ENCODE data around the gene OPN1MW2. TPM values are rescaled to one million over a fixed set of nuclear protein-coding genes. Genes with fewer than 3 reads are reported as not detected.
"Not testable (repeated sequence)": the region's sequence is repeated elsewhere in the genome, so short reads cannot be mapped to it uniquely, and the experiment has no call there.

The OPN1MW2 gene
- not detected in 2 replicates for total RNA-seq (2014; rRNA removed)
- not detected for polyA plus RNA-seq (2012)

GRCh38 chrX:154219456-154219855 is at the start of gene OPN1MW2:
OPN1MW2 (plus strand) TSS chrX:154219756; CDS start chrX:154219816, 60 bp downstream.
- not testable (repeated sequence) for DNase-seq (ENCODE audit: low read depth)

- not testable (repeated sequence) for DNase-seq (ENCODE audit: low read depth)
Measured at GRCh38 chrX:154172535-154172943, 47.0 kb upstream of the OPN1MW2 start.

GRCh38 chrX:154174356-154174755 is 45.2 kb upstream of the OPN1MW2 start:
- not testable (repeated sequence) for DNase-seq (ENCODE audit: low read depth)

DNA sequence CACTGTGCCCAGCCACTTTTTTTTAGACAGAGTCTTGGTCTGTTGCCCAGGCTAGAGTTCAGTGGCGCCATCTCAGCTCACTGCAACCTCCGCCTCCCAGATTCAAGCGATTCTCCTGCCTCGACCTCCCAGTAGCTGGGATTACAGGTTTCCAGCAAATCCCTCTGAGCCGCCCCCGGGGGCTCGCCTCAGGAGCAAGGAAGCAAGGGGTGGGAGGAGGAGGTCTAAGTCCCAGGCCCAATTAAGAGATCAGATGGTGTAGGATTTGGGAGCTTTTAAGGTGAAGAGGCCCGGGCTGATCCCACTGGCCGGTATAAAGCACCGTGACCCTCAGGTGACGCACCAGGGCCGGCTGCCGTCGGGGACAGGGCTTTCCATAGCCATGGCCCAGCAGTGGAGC is 37.3 kb upstream of the OPN1MW2 start, which contains the start of gene OPN1MW:
TSS of gene OPN1MW (plus strand) at position 301 of the 400 bp plus-strand sequence. CDS start at position 383, 82 bp downstream.
- DNase-seq (ENCODE audit: low read depth), result not testable (repeated sequence)

- DNase-seq (ENCODE audit: low read depth), result not testable (repeated sequence)
Measured at GRCh38 chrX:154183794-154184193, 35.8 kb upstream of the OPN1MW2 start.

DNA sequence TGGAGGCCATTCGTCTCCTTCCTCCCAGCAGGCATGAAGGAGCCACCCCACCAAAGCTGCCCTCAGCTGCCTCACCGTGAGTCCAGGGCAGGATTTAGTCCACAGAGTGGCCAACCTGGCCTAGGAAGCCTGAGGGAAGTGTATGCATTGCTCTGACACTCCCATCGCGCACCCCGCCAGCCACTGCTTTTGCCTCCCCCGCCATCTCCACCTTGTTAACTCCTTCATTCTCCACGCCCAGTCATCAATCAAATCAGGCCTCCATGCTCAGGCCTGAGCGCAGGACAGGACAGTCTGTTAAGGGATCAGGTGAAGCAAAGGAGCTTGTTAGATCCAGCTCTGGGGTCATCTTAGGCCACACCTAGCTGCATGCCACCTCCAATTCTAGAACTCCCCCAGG is 26.7 kb upstream of the OPN1MW2 start:
- DNase-seq (ENCODE audit: low read depth), result not testable (repeated sequence)

- DNase-seq (ENCODE audit: low read depth), result not testable (repeated sequence)
Measured at GRCh38 chrX:154194316-154194715, 25.2 kb upstream of the OPN1MW2 start.

- DNase-seq (ENCODE audit: low read depth), result not testable (repeated sequence)
Measured at GRCh38 chrX:154196466-154196865, 23.1 kb upstream of the OPN1MW2 start.

DNA sequence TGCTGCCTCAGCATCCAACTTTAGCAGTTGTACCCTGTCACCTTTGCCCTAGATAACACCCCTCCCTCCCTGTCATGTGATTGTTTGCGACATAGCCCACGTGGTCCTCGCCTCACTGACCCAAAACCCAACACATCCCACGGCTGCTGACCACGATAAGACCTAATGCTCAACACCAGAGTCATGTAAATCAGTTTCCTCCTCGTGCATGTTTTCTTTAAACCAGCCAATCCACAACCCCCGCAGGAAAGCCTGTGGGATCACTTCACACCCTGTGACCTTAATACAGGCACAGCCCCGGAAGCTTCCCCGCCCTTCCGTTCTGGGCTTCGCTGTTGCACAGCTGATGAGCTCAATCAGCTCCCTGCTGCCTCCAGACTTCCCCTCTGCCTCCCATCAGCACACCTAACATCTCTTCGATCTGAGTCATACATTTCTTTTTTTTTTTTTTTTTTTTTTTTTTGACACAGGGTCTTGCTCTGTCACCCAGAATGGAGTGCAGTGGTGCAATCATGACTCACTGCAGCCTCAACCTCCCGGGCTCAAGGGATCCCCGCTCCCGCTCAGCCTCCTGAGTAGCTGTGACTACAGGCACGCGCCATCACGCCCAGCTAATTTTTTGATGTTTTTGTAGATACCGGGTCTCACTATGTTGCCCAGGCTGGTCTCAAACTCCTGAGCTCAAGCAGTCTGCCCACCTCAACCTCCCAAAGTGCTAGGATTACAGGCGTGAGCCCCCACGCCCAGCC is 9.7 kb upstream of the OPN1MW2 start:
- not testable (repeated sequence) for DNase-seq (ENCODE audit: low read depth)

DNA sequence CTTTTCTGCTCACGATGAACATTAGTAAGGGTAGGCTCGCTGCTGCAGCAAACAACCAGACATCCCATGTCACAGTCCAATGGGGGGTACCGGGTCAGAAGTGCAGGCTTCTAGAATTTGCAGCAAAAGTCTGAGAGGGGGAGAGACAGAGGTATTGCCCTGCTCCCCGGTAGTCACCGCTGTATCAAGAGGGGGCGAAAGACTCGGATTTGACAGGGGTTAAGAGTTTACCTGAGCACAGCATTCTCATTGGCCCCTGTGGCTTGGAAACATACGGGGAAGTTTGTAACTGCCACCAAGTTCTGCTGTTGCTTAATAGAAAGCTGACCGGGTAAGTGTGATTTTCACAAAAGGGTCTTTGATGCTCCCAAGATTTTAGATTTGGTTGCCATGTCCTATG is 8.5 kb upstream of the OPN1MW2 start:
- DNase-seq (ENCODE audit: low read depth), result not testable (repeated sequence)

- DNase-seq (ENCODE audit: low read depth), result not testable (repeated sequence)
Measured at GRCh38 chrX:154211499-154211898, 8.1 kb upstream of the OPN1MW2 start.

DNA sequence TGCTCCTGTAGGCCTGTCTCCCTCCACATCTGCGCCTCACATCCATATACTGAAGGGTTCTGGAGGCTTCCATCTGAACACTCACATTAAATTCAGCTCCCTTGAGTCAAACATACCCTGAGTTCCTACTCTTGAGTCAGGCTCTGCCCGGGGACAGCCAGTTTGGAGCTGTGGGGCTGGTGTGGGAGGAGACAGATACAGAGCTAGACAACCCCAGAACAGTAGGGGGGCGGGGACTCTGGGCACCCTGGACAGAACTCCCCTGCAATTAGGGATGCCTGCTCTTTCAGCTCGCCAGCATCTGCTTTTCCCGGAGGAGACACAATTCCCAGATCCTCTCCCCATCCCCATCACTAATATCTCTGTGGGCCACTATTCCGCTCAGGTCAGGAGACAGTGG is 5.7 kb downstream of the OPN1MW2 start:
- not testable (repeated sequence) for DNase-seq (ENCODE audit: low read depth)

GRCh38 chrX:154226706-154227105 is 7.2 kb downstream of the OPN1MW2 start:
- not testable (repeated sequence) for DNase-seq (ENCODE audit: low read depth)

GRCh38 chrX:154231443-154231842 is 11.9 kb downstream of the OPN1MW2 start:
- not testable (repeated sequence) for DNase-seq (ENCODE audit: low read depth)

- not testable (repeated sequence) for DNase-seq (ENCODE audit: low read depth)
Measured at GRCh38 chrX:154233620-154234019, 14.1 kb downstream of the OPN1MW2 start.

DNA sequence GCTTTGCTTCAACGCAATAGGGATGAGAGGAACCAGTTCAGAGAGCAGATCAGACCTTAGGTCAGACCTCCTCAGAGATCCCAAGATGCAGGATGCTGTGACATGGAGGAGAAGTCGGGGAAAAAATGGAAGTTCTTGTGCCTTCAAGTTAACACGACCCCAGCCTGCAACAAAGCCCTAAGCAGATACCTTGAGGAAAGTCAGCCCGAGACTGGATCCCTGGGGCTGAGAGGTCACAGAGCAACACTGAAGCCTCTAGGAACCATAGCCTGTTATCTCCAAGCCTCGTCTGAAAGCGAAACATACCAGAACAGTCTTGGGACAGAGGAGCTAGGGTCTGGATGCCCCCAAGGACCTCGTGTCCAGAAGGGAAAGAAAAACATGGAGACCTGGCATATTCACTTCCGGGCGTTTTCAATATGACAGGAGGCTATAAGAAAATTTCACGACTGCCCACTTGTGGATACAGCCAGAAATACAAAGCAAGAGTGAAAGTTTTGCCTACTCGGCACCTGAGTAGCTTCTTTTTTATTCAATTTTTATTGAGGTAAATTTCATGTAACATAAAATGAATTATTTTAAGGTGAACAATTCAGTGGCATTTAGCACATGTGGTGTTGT is 19.5 kb downstream of the OPN1MW2 start:
- DNase-seq (ENCODE audit: low read depth), result not testable (repeated sequence)

DNA sequence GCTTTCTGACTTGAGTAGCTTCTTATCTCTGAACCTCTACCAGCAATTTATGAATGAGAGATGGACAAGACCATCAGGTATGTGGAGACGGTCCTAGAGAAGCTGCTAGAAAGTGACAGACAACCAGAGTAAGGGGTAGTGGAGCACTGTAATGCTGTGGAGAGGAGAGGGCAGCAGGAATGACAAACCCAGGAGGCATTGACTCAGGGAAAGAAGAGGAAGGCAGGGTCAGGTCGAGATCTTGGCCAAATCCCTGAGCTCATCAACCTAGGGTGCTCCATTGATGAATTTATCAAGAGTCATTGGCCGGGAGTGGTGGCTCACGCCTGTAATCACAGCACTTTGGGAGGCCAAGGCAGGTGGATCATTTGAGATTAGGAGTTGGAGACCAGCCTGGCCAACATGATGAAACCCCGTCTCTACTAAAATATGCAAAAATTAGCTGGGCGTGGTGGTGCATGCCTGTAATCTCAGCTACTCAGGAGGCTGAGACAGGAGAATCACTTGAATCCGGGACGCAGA is 20.5 kb downstream of the OPN1MW2 start:
- DNase-seq (ENCODE audit: low read depth), result not testable (repeated sequence)

GRCh38 chrX:154247377-154248045 is 28.0 kb downstream of the OPN1MW2 start:
- not testable (repeated sequence) for DNase-seq (ENCODE audit: low read depth)

DNA sequence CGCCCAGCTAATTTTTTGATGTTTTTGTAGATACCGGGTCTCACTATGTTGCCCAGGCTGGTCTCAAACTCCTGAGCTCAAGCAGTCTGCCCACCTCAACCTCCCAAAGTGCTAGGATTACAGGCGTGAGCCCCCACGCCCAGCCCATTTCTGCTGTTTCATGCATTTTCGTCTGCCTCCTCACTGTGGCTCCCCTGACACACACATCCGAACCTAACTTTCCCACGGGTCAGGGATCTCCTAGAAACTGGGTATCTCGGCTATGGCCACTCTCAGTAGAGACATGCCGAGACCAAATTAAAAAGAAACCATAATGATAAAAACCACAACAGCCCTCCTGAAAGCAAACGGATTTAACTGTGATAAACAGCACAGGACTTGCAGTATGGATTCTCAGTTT is 28.5 kb downstream of the OPN1MW2 start:
- not testable (repeated sequence) for DNase-seq (ENCODE audit: low read depth)

GRCh38 chrX:154257282-154257681 is 37.7 kb downstream of the OPN1MW2 start, which contains the start of gene OPN1MW3:
OPN1MW3 (plus strand) TSS chrX:154257582; CDS start chrX:154257620, 38 bp downstream.
- not testable (repeated sequence) for DNase-seq (ENCODE audit: low read depth)

DNA sequence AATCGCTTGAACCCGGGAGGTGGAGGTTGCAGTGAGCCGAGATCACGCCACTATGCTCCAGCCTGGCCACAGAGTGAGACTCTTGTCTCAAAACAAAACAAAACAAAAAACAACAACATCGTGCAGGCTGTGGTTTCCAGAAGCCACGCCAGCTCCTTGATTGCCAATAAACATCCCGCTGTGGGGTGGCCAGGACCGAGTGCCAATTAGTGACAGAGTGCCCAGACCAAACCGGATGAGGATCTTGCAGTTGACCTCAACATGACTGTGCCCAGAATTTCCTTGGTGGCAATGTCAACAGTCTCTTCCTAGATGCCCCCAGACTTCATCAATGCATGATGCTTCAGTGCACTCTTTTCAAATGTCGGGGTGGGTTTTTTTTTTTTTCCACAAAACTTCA is 39.2 kb downstream of the OPN1MW2 start:
- DNase-seq (ENCODE audit: low read depth), result not testable (repeated sequence)

GRCh38 chrX:154263072-154263471 is 43.5 kb downstream of the OPN1MW2 start:
- not testable (repeated sequence) for DNase-seq (ENCODE audit: low read depth)

All from LHCN-M2 (cell line).